Astrocyte (in vitro differentiated cells and primary cell): ENCODE results near the gene ARPC5. TPM values are rescaled to one million over a fixed set of nuclear protein-coding genes. Genes with fewer than 3 reads are reported as not detected.

ENCODE experiments used
- DNase-seq: peaks from one replicate; pipeline ENCODE4 v3.0.0-alpha.2; 2010; ENCODE audit warnings: low read depth
- FAIRE-seq: peaks from 2 replicates; lab custom pipeline; 2011; peaks lifted over from hg19 to GRCh38; lab: Jason Lieb, UNC
- H2AFZ ChIP-seq: 2 replicates; pipeline ENCODE4 v1.6.0; 2012; ENCODE audit warnings: low read depth, low read length, inconsistent platforms
- H3K27ac ChIP-seq: 2 replicates; pipeline ENCODE4 v1.5.1; 2011; ENCODE audit warnings: low read depth, low read length, inconsistent platforms
- H3K27me3 ChIP-seq: 2 replicates; pipeline ENCODE4 v1.6.0; 2011; ENCODE audit warnings: low read length, inconsistent platforms; ENCODE audit not compliant: insufficient read depth
- H3K36me3 ChIP-seq: 2 replicates; pipeline ENCODE4 v1.5.1; 2011; ENCODE audit warnings: low read length, inconsistent platforms; ENCODE audit not compliant: insufficient read depth
- H3K4me1 ChIP-seq: 2 replicates; pipeline ENCODE4 v1.5.1; 2011; ENCODE audit warnings: low read length, inconsistent platforms; ENCODE audit not compliant: insufficient read depth
- H3K4me2 ChIP-seq: 2 replicates; pipeline ENCODE4 v1.6.0; 2012; ENCODE audit warnings: low read length, inconsistent platforms
- H3K4me3 ChIP-seq: 2 replicates; pipeline ENCODE4 v1.5.1; 2011; ENCODE audit warnings: low read depth, mild to moderate bottlenecking, low read length, inconsistent platforms; ENCODE audit not compliant: insufficient read depth
- H3K79me2 ChIP-seq: 2 replicates; pipeline ENCODE4 v1.6.0; 2012; ENCODE audit warnings: mild to moderate bottlenecking, low read length, inconsistent platforms; ENCODE audit not compliant: insufficient read depth
- H3K9ac ChIP-seq: 2 replicates; pipeline ENCODE4 v1.6.0; 2012; ENCODE audit warnings: mild to moderate bottlenecking, low read length, inconsistent platforms
- H3K9me3 ChIP-seq: 2 replicates; pipeline ENCODE4 v1.5.1; 2012; ENCODE audit warnings: low read depth, mild to moderate bottlenecking, low read length, inconsistent platforms; ENCODE audit not compliant: insufficient read depth
- H4K20me1 ChIP-seq: 2 replicates; pipeline ENCODE4 v1.6.0; 2012; ENCODE audit warnings: low read length, inconsistent platforms; ENCODE audit not compliant: insufficient read depth
- H3K27ac Mint-ChIP-seq: one replicate; pipeline ENCODE4 v1.8.0; 2021; ENCODE audit warnings: mild to moderate bottlenecking, mixed read lengths; ENCODE audit not compliant: unreplicated experiment
- H3K27me3 Mint-ChIP-seq: one replicate; pipeline ENCODE4 v1.8.0; 2021; ENCODE audit warnings: low read depth, mixed read lengths; ENCODE audit not compliant: unreplicated experiment
- H3K36me3 Mint-ChIP-seq: one replicate; pipeline ENCODE4 v1.8.0; 2021; ENCODE audit warnings: low read depth, mixed read lengths; ENCODE audit not compliant: unreplicated experiment
- H3K4me1 Mint-ChIP-seq: one replicate; pipeline ENCODE4 v1.8.0; 2021; ENCODE audit warnings: low read depth, mixed read lengths; ENCODE audit not compliant: unreplicated experiment
- H3K4me3 Mint-ChIP-seq: one replicate; pipeline ENCODE4 v1.8.0; 2021; ENCODE audit warnings: mild to moderate bottlenecking, moderate library complexity, mixed read lengths; ENCODE audit not compliant: unreplicated experiment
- H3K9me3 Mint-ChIP-seq: one replicate; pipeline ENCODE4 v1.8.0; 2021; ENCODE audit warnings: mild to moderate bottlenecking, mixed read lengths; ENCODE audit not compliant: unreplicated experiment
- CTCF ChIP-seq: IDR thresholded peaks from 2 replicates; pipeline ENCODE4 v1.5.1; 2011; ENCODE audit warnings: low read depth, mild to moderate bottlenecking, inconsistent platforms, low read length, moderate library complexity; ENCODE audit not compliant: insufficient read depth
- EZH2 ChIP-seq: IDR thresholded peaks from 2 replicates; pipeline ENCODE4 v1.6.1; 2012; ENCODE audit warnings: mild to moderate bottlenecking, low read length, inconsistent platforms; ENCODE audit not compliant: insufficient read depth
- total RNA-seq: library from RNA; stranded (reverse); gene quantifications from 2 replicates; pipeline ENCODE4 v1.2.1, GENCODE V29; 2021

Gene ARPC5
- total RNA-seq, 1 donor from 2014 or later, result 180 TPM

DNA sequence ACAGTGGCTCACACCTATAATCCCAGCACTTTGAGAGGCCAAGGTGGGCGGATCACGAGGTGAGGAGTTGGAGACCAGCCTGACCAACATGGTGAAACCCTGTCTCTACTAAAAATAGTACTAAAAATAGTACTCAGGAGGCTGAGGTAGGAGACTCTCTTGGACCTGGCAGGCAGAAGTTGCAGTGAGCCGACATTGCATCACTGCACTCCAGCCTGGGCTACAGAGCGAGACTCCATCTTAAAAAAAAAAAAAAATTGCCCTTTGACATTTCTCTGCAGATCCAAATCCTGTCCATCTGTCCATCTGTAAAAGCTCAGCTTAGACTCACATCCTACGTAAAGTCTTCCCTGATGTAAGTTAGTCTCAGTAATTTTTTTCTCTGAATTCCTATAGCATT lies 39.1 kb downstream of the ARPC5 start:
- H3K27me3 ChIP-seq, result no peaks in the 10 kb centered on the region
- no peak for DNase-seq
- H3K79me2 ChIP-seq, result no peaks in the 10 kb centered on the region
- TF ChIP-seq CTCF (no peak), EZH2 (no peak)
- no peak overlapping the region for H3K4me2 ChIP-seq
- H3K36me3 Mint-ChIP-seq, result no peaks in the 10 kb centered on the region
- H3K9ac ChIP-seq, result no peak overlapping the region
- no peaks in the 10 kb centered on the region for H3K9me3 Mint-ChIP-seq
- H3K27ac Mint-ChIP-seq, result no peak overlapping the region
- H3K36me3 ChIP-seq, result no peaks in the 10 kb centered on the region
- no peak overlapping the region for H3K27ac ChIP-seq
- no peaks in the 10 kb centered on the region for H3K4me1 ChIP-seq
- H3K4me3 ChIP-seq, result no peak overlapping the region
- H3K9me3 ChIP-seq, result no peaks in the 10 kb centered on the region
- no peak overlapping the region for H3K4me3 Mint-ChIP-seq
- peaks cover 5% of the 10 kb centered on the region for H3K27me3 Mint-ChIP-seq
- no peak for FAIRE-seq
- no peak overlapping the region for H2AFZ ChIP-seq
- no peaks in the 10 kb centered on the region for H3K4me1 Mint-ChIP-seq
- no peaks in the 10 kb centered on the region for H4K20me1 ChIP-seq

DNA sequence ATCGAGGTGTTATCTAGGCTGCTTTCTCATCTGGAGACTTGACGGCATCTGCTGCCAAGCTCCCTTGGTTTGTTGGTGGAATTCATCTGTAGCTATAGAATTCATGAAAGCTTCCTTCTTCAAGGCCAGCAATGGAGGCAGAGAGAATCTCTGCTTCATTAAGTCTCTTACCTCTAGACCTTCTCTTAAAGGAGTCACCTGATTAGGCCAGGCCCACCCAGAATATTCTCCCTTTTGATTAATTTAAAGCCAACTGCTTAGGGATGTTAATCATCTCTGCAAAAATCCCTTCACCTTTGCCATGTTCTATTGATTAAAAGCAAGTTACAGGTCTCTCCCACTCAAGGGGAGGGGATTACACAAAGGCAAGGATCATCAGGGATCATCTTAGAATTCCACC lies 40.0 kb downstream of the ARPC5 start:
- H3K9me3 ChIP-seq, result no peaks in the 10 kb centered on the region
- Mint-ChIP-seq H3K27ac (no peak overlapping the region), H3K4me3 (no peak overlapping the region), H3K9me3 (no peaks in the 10 kb centered on the region), H3K27me3 (peaks cover 3% of the 10 kb centered on the region), H3K4me1 (no peaks in the 10 kb centered on the region), H3K36me3 (no peaks in the 10 kb centered on the region)
- no peaks in the 10 kb centered on the region for H3K4me1 ChIP-seq
- no peaks in the 10 kb centered on the region for H3K79me2 ChIP-seq
- H4K20me1 ChIP-seq, result no peaks in the 10 kb centered on the region
- no peak for TF ChIP-seq EZH2
- no peaks in the 10 kb centered on the region for H3K36me3 ChIP-seq
- no peak for FAIRE-seq
- no peak for DNase-seq
- H3K4me3 ChIP-seq, result no peak overlapping the region
- H3K9ac ChIP-seq, result no peak overlapping the region
- H3K27ac ChIP-seq, result no peak overlapping the region
- no peak overlapping the region for H3K4me2 ChIP-seq
- H3K27me3 ChIP-seq, result no peaks in the 10 kb centered on the region
- H2AFZ ChIP-seq, result no peak overlapping the region

DNA sequence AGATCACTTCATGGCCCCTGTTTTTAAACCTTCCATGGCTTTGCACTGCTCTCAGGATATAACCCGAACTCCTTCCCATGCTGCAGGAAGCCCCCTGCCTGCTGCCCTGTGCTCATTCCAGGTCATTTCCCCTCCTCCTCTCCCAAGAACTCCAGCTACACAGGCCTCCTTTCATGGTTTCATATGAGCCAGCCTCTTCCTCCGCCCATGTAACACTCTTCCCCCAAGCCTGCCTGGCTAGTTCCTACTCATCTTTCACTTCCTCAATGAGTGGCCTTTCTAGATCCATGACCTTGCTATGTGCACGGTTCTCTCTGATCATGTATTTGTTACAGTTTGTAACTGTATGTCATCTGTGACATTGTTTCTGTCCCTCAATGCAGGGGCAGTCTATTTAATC lies 42.2 kb downstream of the ARPC5 start:
- H3K9me3 ChIP-seq, result no peaks in the 10 kb centered on the region
- no peak for TF ChIP-seq EZH2
- TF ChIP-seq CTCF, result no peak
- no peak overlapping the region for H3K4me3 ChIP-seq
- Mint-ChIP-seq H3K4me3 (no peak overlapping the region), H3K4me1 (no peaks in the 10 kb centered on the region), H3K9me3 (no peaks in the 10 kb centered on the region), H3K27me3 (no peaks in the 10 kb centered on the region), H3K27ac (no peak overlapping the region), H3K36me3 (no peaks in the 10 kb centered on the region)
- H3K79me2 ChIP-seq, result no peaks in the 10 kb centered on the region
- H4K20me1 ChIP-seq, result no peaks in the 10 kb centered on the region
- no peaks in the 10 kb centered on the region for H3K27me3 ChIP-seq
- H3K36me3 ChIP-seq, result no peaks in the 10 kb centered on the region
- H2AFZ ChIP-seq, result no peak overlapping the region
- no peak overlapping the region for H3K4me2 ChIP-seq
- no peaks in the 10 kb centered on the region for H3K4me1 ChIP-seq
- H3K27ac ChIP-seq, result no peak overlapping the region
- FAIRE-seq, result no peak
- no peak for DNase-seq
- H3K9ac ChIP-seq, result no peak overlapping the region
